AG10803 (cell line): ENCODE results near the gene MFSD2A.
A peak's percentile ranks its signal among the peaks of the same experiment; 100 is the strongest.
"Not testable (repeated sequence)": the region's sequence is repeated elsewhere in the genome, so short reads cannot be mapped to it uniquely, and the experiment has no call there.

Experiments
- DNase-seq: peaks from one replicate; pipeline ENCODE4 v3.0.0; 2010; ENCODE audit warnings: low read depth
- H3K4me3 ChIP-seq: 2 replicates; pipeline ENCODE4 v1.5.1; 2011; ENCODE audit warnings: mild to moderate bottlenecking, low read length, control low read depth
- CTCF ChIP-seq: conservative IDR thresholded peaks from 2 replicates; pipeline ENCODE4 v1.5.1; 2011; ENCODE audit warnings: mild to moderate bottlenecking, low read length, control low read depth, inconsistent platforms

Gene MFSD2A

DNA sequence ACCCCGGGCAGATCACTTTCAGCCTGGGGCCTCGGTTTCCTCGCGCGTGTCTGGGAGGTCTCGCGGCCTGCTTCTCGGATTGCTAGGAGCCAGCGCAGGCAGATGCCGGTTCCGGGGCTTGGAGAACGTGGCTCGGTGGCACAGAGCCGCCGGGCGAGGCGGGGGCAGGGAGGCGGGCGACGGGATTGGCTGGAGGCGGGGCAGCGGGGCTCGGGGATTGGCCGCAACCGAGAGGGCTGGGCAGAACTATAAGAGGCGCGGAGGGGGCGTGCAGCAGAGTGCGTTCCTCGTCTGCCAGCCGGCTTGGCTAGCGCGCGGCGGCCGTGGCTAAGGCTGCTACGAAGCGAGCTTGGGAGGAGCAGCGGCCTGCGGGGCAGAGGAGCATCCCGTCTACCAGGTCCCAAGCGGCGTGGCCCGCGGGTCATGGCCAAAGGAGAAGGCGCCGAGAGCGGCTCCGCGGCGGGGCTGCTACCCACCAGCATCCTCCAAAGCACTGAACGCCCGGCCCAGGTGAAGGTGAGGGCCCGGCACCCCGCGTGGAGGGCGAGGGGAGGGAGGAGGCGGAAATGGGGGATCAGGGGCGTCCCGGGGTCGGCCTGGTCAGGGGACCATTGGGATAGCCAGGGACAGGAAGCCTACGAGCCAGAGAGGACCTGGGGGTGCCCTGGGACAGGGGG is at the start of gene MFSD2A:
Gene MFSD2A, plus strand, starts transcription at position 276 of the 677 bp plus-strand sequence. Its CDS starts 148 bp downstream, at position 424.
- peak; percentile 91 for DNase-seq
- H3K4me3 ChIP-seq: peak within 1 kb of the TSS; percentile 65
- TF ChIP-seq CTCF: no peak

DNA sequence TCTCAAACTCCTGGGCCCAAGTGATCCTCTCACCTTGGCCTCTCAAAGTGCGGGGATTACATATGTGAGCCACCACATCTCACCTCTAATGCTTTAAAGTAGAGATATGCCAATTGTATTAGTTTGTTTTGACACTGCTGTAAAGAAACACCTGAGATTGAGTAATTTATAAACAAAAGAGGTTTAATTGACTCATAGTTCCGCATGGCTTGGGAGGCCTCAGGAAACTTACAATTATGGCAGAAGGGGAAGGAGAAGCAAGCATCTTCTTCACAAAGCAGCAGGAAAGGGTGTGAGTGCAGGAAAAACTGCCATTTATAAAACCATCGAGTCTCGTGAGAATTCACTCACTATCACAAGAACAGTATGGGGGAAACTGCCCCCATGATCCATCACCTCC is 49.8 kb upstream of the MFSD2A start:
- TF ChIP-seq CTCF: no peak
- H3K4me3 ChIP-seq: no peak overlapping the region
- DNase-seq: no peak

- H3K4me3 ChIP-seq: no peak overlapping the region
- no peak for TF ChIP-seq CTCF
- no peak for DNase-seq
Measured at GRCh38 chr1:39907528-39908453, 47.2 kb upstream of the MFSD2A start.

DNA sequence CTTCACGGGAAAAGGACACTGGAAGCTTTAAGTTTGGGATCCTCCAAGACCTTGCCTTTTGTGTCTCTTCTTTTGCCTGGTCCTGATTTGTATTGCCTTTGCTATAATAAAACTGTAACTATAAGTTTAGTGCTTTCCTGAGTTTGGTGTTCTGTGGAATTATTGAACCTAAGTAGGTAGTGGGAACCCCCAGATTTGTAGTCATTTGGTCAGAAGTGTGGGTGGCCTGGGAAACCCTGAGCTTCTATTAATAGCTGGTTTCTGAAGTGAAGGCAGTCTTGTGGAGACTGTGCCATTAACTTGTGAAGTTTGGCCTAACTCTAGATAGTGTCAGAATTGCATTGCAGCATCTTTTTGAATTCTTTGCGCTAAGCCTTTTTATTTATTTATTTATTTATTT is 46.4 kb upstream of the MFSD2A start:
- no peak for TF ChIP-seq CTCF
- no peak for DNase-seq
- no peak overlapping the region for H3K4me3 ChIP-seq

DNA sequence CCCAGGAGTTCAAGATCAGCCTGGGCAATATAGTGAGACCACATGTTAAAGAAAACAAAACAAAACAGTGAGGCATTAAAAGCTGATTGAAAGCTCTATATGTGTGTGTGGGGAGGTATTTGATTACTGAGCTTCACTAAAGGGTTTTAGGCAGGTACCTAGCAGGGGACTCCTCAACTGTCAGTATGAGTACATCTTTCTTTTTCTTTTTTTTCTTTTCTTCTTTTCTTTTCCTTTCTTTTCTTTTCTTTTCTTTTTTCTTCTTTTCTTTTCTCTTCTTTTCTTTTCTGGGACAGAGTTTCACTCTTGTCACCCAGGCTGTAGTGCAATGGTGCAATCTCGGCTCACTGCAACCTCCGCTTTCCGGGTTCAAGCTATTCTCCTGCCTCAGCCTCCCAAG is 44.7 kb upstream of the MFSD2A start:
- DNase-seq: no peak
- H3K4me3 ChIP-seq: no peak overlapping the region
- TF ChIP-seq CTCF: no peak

DNA sequence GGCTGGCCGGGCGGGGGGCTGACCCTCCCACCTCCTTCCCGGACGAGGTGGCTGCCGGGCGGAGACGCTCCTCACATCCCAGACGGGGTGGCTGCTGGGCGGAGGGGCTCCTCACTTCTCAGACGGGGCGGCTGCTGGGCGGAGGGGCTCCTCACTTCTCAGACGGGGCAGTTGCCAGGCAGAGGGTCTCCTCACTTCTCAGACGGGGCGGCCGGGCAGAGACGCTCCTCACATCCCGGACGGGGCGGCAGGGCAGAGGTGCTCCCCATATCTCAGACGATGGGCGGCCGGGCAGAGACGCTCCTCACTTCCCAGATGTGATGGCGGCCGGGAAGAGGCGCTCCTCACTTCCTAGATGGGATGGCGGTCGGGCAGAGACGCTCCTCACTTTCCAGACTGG is 41.8 kb upstream of the MFSD2A start:
- not testable (repeated sequence) for DNase-seq, H3K4me3 ChIP-seq

GRCh38 chr1:39915499-39916129 is 39.3 kb upstream of the MFSD2A start:
- DNase-seq: no peak
- no peak overlapping the region for H3K4me3 ChIP-seq
- no peak for TF ChIP-seq CTCF
